A673 (cell line): ENCODE data around the gene HOXA13.

Source experiments
- EZH2 ChIP-seq: fragments of 200-600 bp; sonication (generic); IDR thresholded peaks from 2 replicates; pipeline ENCODE4 v1.6.1; 2017; ENCODE audit warnings: borderline replicate concordance, low read depth, mild to moderate bottlenecking, mixed read lengths, antibody characterized with exemption, low read length; ENCODE audit not compliant: poor library complexity, severe bottlenecking
- TF ChIP-seq, protein P1 (sequence below): fragments of 300-800, 200-600 bp; sonication (generic); conservative IDR thresholded peaks from 2 replicates; pipeline ENCODE4 v1.5.1; 2017; ENCODE audit warnings: low read depth, mild to moderate bottlenecking, antibody characterized with exemption, low read length, moderate library complexity, mixed read lengths

GRCh38 chr7:27235387-27236311 lies 35.8 kb upstream of the HOXA13 start:
- TF ChIP-seq, protein P1, sequence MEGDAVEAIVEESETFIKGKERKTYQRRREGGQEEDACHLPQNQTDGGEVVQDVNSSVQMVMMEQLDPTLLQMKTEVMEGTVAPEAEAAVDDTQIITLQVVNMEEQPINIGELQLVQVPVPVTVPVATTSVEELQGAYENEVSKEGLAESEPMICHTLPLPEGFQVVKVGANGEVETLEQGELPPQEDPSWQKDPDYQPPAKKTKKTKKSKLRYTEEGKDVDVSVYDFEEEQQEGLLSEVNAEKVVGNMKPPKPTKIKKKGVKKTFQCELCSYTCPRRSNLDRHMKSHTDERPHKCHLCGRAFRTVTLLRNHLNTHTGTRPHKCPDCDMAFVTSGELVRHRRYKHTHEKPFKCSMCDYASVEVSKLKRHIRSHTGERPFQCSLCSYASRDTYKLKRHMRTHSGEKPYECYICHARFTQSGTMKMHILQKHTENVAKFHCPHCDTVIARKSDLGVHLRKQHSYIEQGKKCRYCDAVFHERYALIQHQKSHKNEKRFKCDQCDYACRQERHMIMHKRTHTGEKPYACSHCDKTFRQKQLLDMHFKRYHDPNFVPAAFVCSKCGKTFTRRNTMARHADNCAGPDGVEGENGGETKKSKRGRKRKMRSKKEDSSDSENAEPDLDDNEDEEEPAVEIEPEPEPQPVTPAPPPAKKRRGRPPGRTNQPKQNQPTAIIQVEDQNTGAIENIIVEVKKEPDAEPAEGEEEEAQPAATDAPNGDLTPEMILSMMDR, result peak; percentile 56
- peak; percentile 92 for TF ChIP-seq EZH2
